HG02588 (cell line): Measurements from ENCODE around the gene MAPKAP1.

Source experiments
- ATAC-seq: cut with Tn5 transposase; IDR thresholded peaks from one replicate; pipeline ENCODE4 v1.9.1; 2021; ENCODE audit warnings: mild to moderate bottlenecking, moderate library complexity; ENCODE audit not compliant: unreplicated experiment

Gene MAPKAP1

GRCh38 chr9:125519734-125520133, 187.3 kb downstream of the MAPKAP1 start:
- no peak for ATAC-seq

GRCh38 chr9:125517577-125517976, 189.4 kb downstream of the MAPKAP1 start:
- ATAC-seq, result no peak

GRCh38 chr9:125515983-125516940, 190.7 kb downstream of the MAPKAP1 start:
- no peak for ATAC-seq

- no peak for ATAC-seq
Observed at GRCh38 chr9:125515281-125515680, 191.7 kb downstream of the MAPKAP1 start.

GRCh38 chr9:125514468-125514867, 192.5 kb downstream of the MAPKAP1 start:
- no peak for ATAC-seq

GRCh38 chr9:125513668-125514413, 193.2 kb downstream of the MAPKAP1 start:
- peak; percentile 96 for ATAC-seq

GRCh38 chr9:125513303-125513667, 193.7 kb downstream of the MAPKAP1 start:
- ATAC-seq, result no peak

- ATAC-seq, result no peak
Observed at GRCh38 chr9:125511789-125512660, 195.0 kb downstream of the MAPKAP1 start.

- no peak for ATAC-seq
Observed at GRCh38 chr9:125510980-125511379, 196.0 kb downstream of the MAPKAP1 start.

GRCh38 chr9:125509476-125509875, 197.5 kb downstream of the MAPKAP1 start:
- no peak for ATAC-seq

- no peak for ATAC-seq
Observed at GRCh38 chr9:125508249-125508648, 198.8 kb downstream of the MAPKAP1 start.

- ATAC-seq, result no peak
Observed at GRCh38 chr9:125507226-125507625, 199.8 kb downstream of the MAPKAP1 start.

GRCh38 chr9:125505988-125506438, 201.0 kb downstream of the MAPKAP1 start:
- no peak for ATAC-seq

GRCh38 chr9:125504616-125505015, 202.4 kb downstream of the MAPKAP1 start:
- no peak for ATAC-seq

GRCh38 chr9:125497906-125498305, 209.1 kb downstream of the MAPKAP1 start:
- no peak for ATAC-seq

GRCh38 chr9:125497478-125497877, 209.5 kb downstream of the MAPKAP1 start:
- ATAC-seq, result no peak

- ATAC-seq, result no peak
Observed at GRCh38 chr9:125496313-125496834, 210.6 kb downstream of the MAPKAP1 start.

- no peak for ATAC-seq
Observed at GRCh38 chr9:125495172-125496119, 211.6 kb downstream of the MAPKAP1 start.

GRCh38 chr9:125494653-125494915, 212.4 kb downstream of the MAPKAP1 start:
- no peak for ATAC-seq
